ENCODE measurements around the gene LEMD3. TPM values are rescaled to one million over a fixed set of nuclear protein-coding genes. Genes with fewer than 3 reads are reported as not detected.
A peak's percentile ranks its signal among the peaks of the same experiment; 100 is the strongest.

The LEMD3 gene
- polyA plus RNA-seq, 1 donor from 2014 or later, result 41.0 TPM

- no peaks in the 10 kb centered on the region for H3K9me2 ChIP-seq (ENCODE audit: insufficient read depth, low read length)
- no peak overlapping the region for H3K27ac ChIP-seq (ENCODE audit: low read length)
- H2AFZ ChIP-seq (ENCODE audit: low read depth, low read length), result no peak overlapping the region
- peaks cover 26% of the 10 kb centered on the region for H3K27me3 ChIP-seq (ENCODE audit: insufficient read depth, low read depth, low read length)
- H3F3A ChIP-seq (ENCODE audit: insufficient read depth, low read length, poor library complexity, severe bottlenecking), result peaks cover 2% of the 10 kb centered on the region
- no peak overlapping the region for H3K4me3 ChIP-seq (ENCODE audit: low read length)
- no peak overlapping the region for H3K9ac ChIP-seq (ENCODE audit: low read length)
- no peak overlapping the region for H3K4me2 ChIP-seq (ENCODE audit: low read length)
- no peaks in the 10 kb centered on the region for H4K20me1 ChIP-seq (ENCODE audit: insufficient read depth)
- H3K36me3 ChIP-seq (ENCODE audit: insufficient read depth, low read length), result no peaks in the 10 kb centered on the region
- no peak for TF ChIP-seq POLR2AphosphoS5 (IDR thresholded peaks at IDR 0.05)
- TF ChIP-seq MXI1 (conservative IDR thresholded peaks at IDR 0.05; ENCODE audit: poor library complexity, severe bottlenecking), result no peak
- TF ChIP-seq EZH2 (IDR thresholded peaks at IDR 0.05; ENCODE audit: borderline replicate concordance, insufficient read depth, low read length, poor library complexity, severe bottlenecking), result no peak
- no peak for TF ChIP-seq RAD21 (conservative IDR thresholded peaks at IDR 0.05)
- no peak for TF ChIP-seq CTCF (IDR thresholded peaks at IDR 0.05; ENCODE audit: poor library complexity, severe bottlenecking)
- no peak for TF ChIP-seq SMC3 (conservative IDR thresholded peaks at IDR 0.05; ENCODE audit: poor library complexity)
- TF ChIP-seq TAF1 (IDR thresholded peaks at IDR 0.05; ENCODE audit: low read depth), result no peak
- no peak for TF ChIP-seq EP300 (conservative IDR thresholded peaks at IDR 0.05; ENCODE audit: poor library complexity, severe bottlenecking)
- TF ChIP-seq REST (IDR thresholded peaks at IDR 0.05; ENCODE audit: borderline replicate concordance), result no peak
- H3K79me2 ChIP-seq (replicated peaks; ENCODE audit: insufficient read depth, low read length), result no peaks in the 10 kb centered on the region
- no peaks in the 10 kb centered on the region for H3K9me3 ChIP-seq (ENCODE audit: low read length)
Measured at GRCh38 chr12:65125247-65125646, 44.1 kb upstream of the LEMD3 start.

GRCh38 chr12:65125975-65126374 is 43.4 kb upstream of the LEMD3 start:
- TF ChIP-seq MXI1 (conservative IDR thresholded peaks at IDR 0.05; ENCODE audit: poor library complexity, severe bottlenecking) (no peak), REST (IDR thresholded peaks at IDR 0.05; ENCODE audit: borderline replicate concordance) (no peak), RAD21 (conservative IDR thresholded peaks at IDR 0.05) (no peak), TAF1 (IDR thresholded peaks at IDR 0.05; ENCODE audit: low read depth) (no peak), EP300 (conservative IDR thresholded peaks at IDR 0.05; ENCODE audit: poor library complexity, severe bottlenecking) (no peak), SMC3 (conservative IDR thresholded peaks at IDR 0.05; ENCODE audit: poor library complexity) (no peak), CTCF (IDR thresholded peaks at IDR 0.05; ENCODE audit: poor library complexity, severe bottlenecking) (no peak), POLR2AphosphoS5 (IDR thresholded peaks at IDR 0.05) (no peak), EZH2 (IDR thresholded peaks at IDR 0.05; ENCODE audit: borderline replicate concordance, insufficient read depth, low read length, poor library complexity, severe bottlenecking) (no peak)
- Histone ChIP-seq H3K27ac (ENCODE audit: low read length) (peak overlapping the region; percentile 51), H3K36me3 (ENCODE audit: insufficient read depth, low read length) (no peaks in the 10 kb centered on the region), H3K9ac (ENCODE audit: low read length) (no peak overlapping the region), H3K9me2 (ENCODE audit: insufficient read depth, low read length) (no peaks in the 10 kb centered on the region), H3K4me3 (ENCODE audit: low read length) (peak overlapping the region; percentile 27), H3K9me3 (ENCODE audit: low read length) (no peaks in the 10 kb centered on the region), H3F3A (ENCODE audit: insufficient read depth, low read length, poor library complexity, severe bottlenecking) (peaks cover 2% of the 10 kb centered on the region), H3K79me2 (replicated peaks; ENCODE audit: insufficient read depth, low read length) (no peaks in the 10 kb centered on the region), H3K27me3 (ENCODE audit: insufficient read depth, low read depth, low read length) (peaks cover 18% of the 10 kb centered on the region), H4K20me1 (ENCODE audit: insufficient read depth) (no peaks in the 10 kb centered on the region), H3K4me2 (ENCODE audit: low read length) (no peak overlapping the region), H2AFZ (ENCODE audit: low read depth, low read length) (no peak overlapping the region)
